GM12878 (cell line): ENCODE data around the gene NT5C2. TPM values are rescaled to one million over a fixed set of nuclear protein-coding genes. Genes with fewer than 3 reads are reported as not detected.

Experiments used
- ATAC-seq: fragments of 200-7000 bp; cut with Tn5 transposase; 3 replicates; pipeline ENCODE4 v1.9.1; 2020; ENCODE audit warnings: mild to moderate bottlenecking, moderate library complexity
- BruUV-seq: library from RNA; stranded (reverse); fragments of 400-500 nt; replicated peaks from 2 replicates; lab custom pipeline; 2021; lab: Mats Ljungman, UMichigan
- CTCF ChIA-PET: fragments of 300-600 bp; sonication (Branson Sonifier 250); formaldehyde crosslinking; extraction: SDS; loops from one replicate; lab custom pipeline; 2021; ENCODE audit warnings: inconsistent platforms; lab: Yijun Ruan, JAX
- POLR2A ChIA-PET: fragments of 350-600 bp; formaldehyde crosslinking; extraction: SDS; loops from one replicate; lab custom pipeline; 2021; ENCODE audit warnings: inconsistent platforms; lab: Charles Lee
- RAD21 ChIA-PET: fragments of 300-600 bp; sonication (Branson Sonifier 250); formaldehyde crosslinking; loops from one replicate; lab custom pipeline; 2023; ENCODE audit warnings: antibody characterized with exemption; ENCODE audit not compliant: unreplicated experiment; lab: Charles Lee
- SMC1A ChIA-PET: fragments of 300-600 bp; sonication (Branson Sonifier 250); formaldehyde crosslinking; loops from one replicate; lab custom pipeline; 2023; ENCODE audit not compliant: unreplicated experiment, uncharacterized antibody; lab: Charles Lee
- DNase-seq: peaks from one replicate; pipeline ENCODE4 v3.0.0-alpha.2; 2011; ENCODE audit warnings: low read depth, low spot score
- FAIRE-seq: peaks from 3 replicates; lab custom pipeline; 2011; peaks lifted over from hg19 to GRCh38; lab: Jason Lieb, UNC
- H2AFZ ChIP-seq: 2 replicates; pipeline ENCODE4 v1.6.0; 2011; ENCODE audit warnings: low read depth, low read length, control low read depth; ENCODE audit not compliant: control insufficient read depth
- H3K27ac ChIP-seq: 2 replicates; pipeline ENCODE4 v1.5.1; 2011; ENCODE audit warnings: control low read depth; ENCODE audit not compliant: control insufficient read depth, insufficient read depth
- H3K27me3 ChIP-seq, 2 experiments: replicated peaks in 1 of 2; 2 replicates each; pipeline versions ENCODE4 v1.6.0 to v1.6.1; 2011; ENCODE audit warnings: low read length in 1 of 2; ENCODE audit not compliant: control insufficient read depth in 2 of 2, insufficient read depth in 2 of 2
- H3K36me3 ChIP-seq, 2 experiments: 2 replicates each; pipeline ENCODE4 v1.5.1; 2011; ENCODE audit warnings: low read length in 1 of 2; ENCODE audit not compliant: control insufficient read depth in 2 of 2, insufficient read depth in 2 of 2
- H3K4me1 ChIP-seq: 2 replicates; pipeline ENCODE4 v1.6.1; 2011; ENCODE audit warnings: mild to moderate bottlenecking, low read length, moderate library complexity, mixed read lengths; ENCODE audit not compliant: control insufficient read depth, insufficient read depth
- H3K4me2 ChIP-seq: 2 replicates; pipeline ENCODE4 v1.6.0; 2011; ENCODE audit warnings: control low read depth; ENCODE audit not compliant: control insufficient read depth, insufficient read depth
- H3K4me3 ChIP-seq: fragments of 200-600 bp; sonication (generic); 2 replicates; pipeline ENCODE4 v1.5.1; 2016
- H3K79me2 ChIP-seq: 2 replicates; pipeline ENCODE4 v1.6.0; 2011; ENCODE audit warnings: low read length; ENCODE audit not compliant: control insufficient read depth, insufficient read depth
- H3K9ac ChIP-seq: 2 replicates; pipeline ENCODE4 v1.8.0; 2011; ENCODE audit warnings: low read length, control low read depth, mixed read lengths; ENCODE audit not compliant: control insufficient read depth, insufficient read depth
- H3K9me3 ChIP-seq: replicated peaks from 3 replicates; pipeline ENCODE4 v1.5.1; 2011; ENCODE audit warnings: mild to moderate bottlenecking, low read length; ENCODE audit not compliant: control insufficient read depth, insufficient read depth
- H4K20me1 ChIP-seq: 2 replicates; pipeline ENCODE4 v1.6.0; 2011; ENCODE audit not compliant: control insufficient read depth, insufficient read depth
- CBFB ChIP-seq: IDR thresholded peaks from 2 replicates; pipeline ENCODE4 v1.6.1; 2016; ENCODE audit warnings: antibody characterized with exemption, low read depth
- FOXK2 ChIP-seq: fragments of 450-650 bp; IDR thresholded peaks from 2 replicates; pipeline ENCODE4 v1.6.1; 2017; ENCODE audit warnings: mild to moderate bottlenecking, moderate library complexity
- KDM1A ChIP-seq: fragments of 200-600 bp; sonication (generic); IDR thresholded peaks from 2 replicates; pipeline ENCODE4 v1.6.1; 2016; ENCODE audit warnings: borderline replicate concordance
- MYC ChIP-seq: IDR thresholded peaks from 2 replicates; pipeline ENCODE4 v1.6.1; 2011; ENCODE audit warnings: mild to moderate bottlenecking, low read length, moderate library complexity, inconsistent platforms; ENCODE audit not compliant: insufficient read depth, insufficient replicate concordance, insufficient read length, severe bottlenecking
- NFIC ChIP-seq: IDR thresholded peaks from 2 replicates; pipeline ENCODE4 v1.6.1; 2012; ENCODE audit warnings: low read depth, mild to moderate bottlenecking, inconsistent platforms, low read length, moderate library complexity
- SREBF2 ChIP-seq: IDR thresholded peaks from 2 replicates; pipeline ENCODE4 v1.6.1; 2012; ENCODE audit warnings: mild to moderate bottlenecking, low read length
- SUPT20H ChIP-seq: IDR thresholded peaks from 2 replicates; pipeline ENCODE4 v1.6.1; 2011; ENCODE audit warnings: low read depth, mild to moderate bottlenecking, low read length, moderate library complexity, borderline replicate concordance; ENCODE audit not compliant: control insufficient read depth
- TAF1 ChIP-seq: IDR thresholded peaks from 2 replicates; pipeline ENCODE4 v1.6.1; 2011; ENCODE audit warnings: mild to moderate bottlenecking, low read depth, low read length, borderline replicate concordance
- WGBS: methylation state at CpG from one replicate; pipeline ENCODE4 v1.1.6; 2016; ENCODE audit warnings: low lambda C conversion rate; ENCODE audit not compliant: insufficient replicate concordance, insufficient coverage; ENCODE audit errors: missing lambda C conversion rate; 5-methylcytosine and 5-hydroxymethylcytosine counted together
- in situ Hi-C: fragments of 300-500 bp; cut with MboI; formaldehyde crosslinking; loops from 9 replicates; pipeline ENCODE4 v1.14.3; 2018; ENCODE audit warnings: mixed read lengths
- intact Hi-C: fragments of 100-400 bp; cut with micrococcal nuclease; formaldehyde crosslinking; loops from one replicate; pipeline ENCODE4 v1.14.2; 2022; ENCODE audit not compliant: unreplicated experiment
- polyA plus RNA-seq, 11 experiments: library from polyadenylated mRNA; depleted of rRNA in 4 of 11; unstranded in 6 of 11; stranded (reverse) in 5 of 11; fragments of >200 nt; fragmentation: Nextera tagmentation in 4 of 11; fragmentation: Illumina TruSeq in 1 of 11; extraction: Ambion mirVana in 4 of 11; extraction: Trizol in 1 of 11; gene quantifications; 1 replicate in 1 of 11; 2 replicates in 10 of 11; pipeline versions ENCODE4 v1.2.1 to v1.2.3, GENCODE V29; 2011 to 2016; ENCODE audit warnings: inconsistent platforms in 2 of 11, missing spikeins in 2 of 11, low read depth in 1 of 11
- total RNA-seq, 4 experiments: library from RNA; depleted of rRNA in 3 of 4; stranded (reverse); fragments of >200 nt in 3 of 4; fragmentation: Illumina TruSeq in 1 of 4; extraction: Trizol in 1 of 4; gene quantifications; 2 replicates each; pipeline versions ENCODE4 v1.2.1 to v1.2.3, GENCODE V29; 2013 to 2021
- TF ChIP-seq, protein P1 (sequence below): fragments of 450-650 bp; IDR thresholded peaks from 2 replicates; pipeline ENCODE4 v1.6.1; 2017; ENCODE audit warnings: borderline replicate concordance

Gene NT5C2
- total and polyA plus RNA-seq, 10 of the 15 experiments (the other 5 are each of a cell fraction or from before 2014, with no cell fraction given), result 15.8 to 70.1 (median 56.0) TPM

DNA sequence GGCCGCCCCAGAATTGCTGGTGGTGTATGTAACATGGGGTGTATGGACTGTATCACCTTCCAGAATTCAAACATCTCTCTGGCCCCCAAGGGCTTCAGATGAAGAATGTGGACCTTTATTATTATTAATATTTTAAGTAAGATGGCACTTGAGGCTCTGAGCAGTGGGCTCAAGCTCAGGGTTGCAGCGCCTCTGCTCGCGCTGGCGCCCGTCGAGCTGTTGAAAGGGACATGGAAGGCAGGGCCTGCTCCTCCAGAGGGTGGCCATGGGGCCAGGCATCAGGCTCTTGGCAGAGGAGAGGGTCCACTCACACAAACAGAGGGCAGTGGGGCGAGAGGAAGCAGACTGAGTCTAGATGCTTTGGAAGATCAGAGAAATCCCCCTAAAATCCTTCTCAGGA lies 120.2 kb downstream of the NT5C2 start:
- in situ Hi-C loops (loop anchor here (10.0 kb wide), 1 partner anchor 172 kb away; the partner anchor contains the start of gene RPEL1), intact Hi-C loops (no loop called here)
- no peak overlapping the region for H3K4me3 ChIP-seq
- CTCF ChIA-PET, result interaction anchor here (0.7 to 12.0 kb wide), 3 partner anchors 157 to 172 kb away, joined by 3 to 174 read pairs (median 4); partner anchors contain the start of gene CNNM2
- H3K4me1 ChIP-seq, result peaks cover 30% of the 10 kb centered on the region
- H3K27ac ChIP-seq, result no peak overlapping the region
- no TSS peak for BruUV-seq
- no peak for ATAC-seq
- H3K9ac ChIP-seq, result no peak overlapping the region
- H3K27me3 ChIP-seq, result no peaks in the 10 kb centered on the region
- H3K4me2 ChIP-seq, result no peak overlapping the region
- RAD21 ChIA-PET, result interaction anchor here (1.0 to 1.2 kb wide), 2 partner anchors 155 to 172 kb away, joined by 4 to 7 read pairs; partner anchors contain the start of gene CNNM2
- WGBS, result 89% methylated on average over 8 of the region's 8 CpGs
- H3K9me3 ChIP-seq, result no peaks in the 10 kb centered on the region
- no peak for DNase-seq
- SMC1A ChIA-PET, result interaction anchor here (2.1 to 8.1 kb wide), 2 partner anchors 154 to 171 kb away, joined by 13 to 164 read pairs; partner anchors contain the start of gene CNNM2
- no peaks in the 10 kb centered on the region for H3K36me3 ChIP-seq
- TF ChIP-seq SUPT20H, result no peak
- no peak for FAIRE-seq
- POLR2A ChIA-PET, result interaction anchor here (0.6 kb wide), 1 partner anchor 114 kb away, joined by 10 read pairs; no protein-coding TSS in a partner anchor
- no peak overlapping the region for H2AFZ ChIP-seq
- no peaks in the 10 kb centered on the region for H3K79me2 ChIP-seq
- H4K20me1 ChIP-seq, result no peaks in the 10 kb centered on the region

- Histone ChIP-seq H2AFZ (no peak overlapping the region), H3K79me2 (no peaks in the 10 kb centered on the region), H3K9me3 (no peaks in the 10 kb centered on the region), H3K9ac (no peak overlapping the region), H4K20me1 (no peaks in the 10 kb centered on the region), H3K36me3 (no peaks in the 10 kb centered on the region), H3K4me2 (no peak overlapping the region), H3K4me1 (peaks cover 35% of the 10 kb centered on the region), H3K4me3 (no peak overlapping the region), H3K27ac (no peak overlapping the region), H3K27me3 (no peaks in the 10 kb centered on the region)
- in situ Hi-C loops (loop anchor here (10.0 kb wide), 1 partner anchor 173 kb away; the partner anchor contains the start of gene RPEL1), intact Hi-C loops (no loop called here)
- CTCF ChIA-PET, result interaction anchor here (0.8 to 12.0 kb wide), 3 partner anchors 150 to 172 kb away, joined by 4 to 174 read pairs (median 4); partner anchors contain the start of gene CNNM2
- FAIRE-seq (no peak), ATAC-seq (no peak), DNase-seq (no peak)
- BruUV-seq, result no TSS peak
- SMC1A ChIA-PET, result interaction anchor here (1.3 to 8.1 kb wide), 4 partner anchors 38 to 172 kb away, joined by 3 to 164 read pairs (median 18); partner anchors contain the start of gene CNNM2
- RAD21 ChIA-PET, result interaction anchor here (1.0 to 1.6 kb wide), 3 partner anchors 154 to 172 kb away, joined by 4 to 7 read pairs (median 4); partner anchors contain the start of gene CNNM2
- WGBS, result 96% methylated on average over 19 of the region's 22 CpGs
- POLR2A ChIA-PET, result interaction anchor here (0.6 kb wide), 1 partner anchor 115 kb away, joined by 10 read pairs; no protein-coding TSS in a partner anchor
- TF ChIP-seq NFIC, result no peak
- no peak for TF ChIP-seq KDM1A
- no peak for TF ChIP-seq FOXK2
- no peak for TF ChIP-seq SREBF2
- TF ChIP-seq, protein P1, sequence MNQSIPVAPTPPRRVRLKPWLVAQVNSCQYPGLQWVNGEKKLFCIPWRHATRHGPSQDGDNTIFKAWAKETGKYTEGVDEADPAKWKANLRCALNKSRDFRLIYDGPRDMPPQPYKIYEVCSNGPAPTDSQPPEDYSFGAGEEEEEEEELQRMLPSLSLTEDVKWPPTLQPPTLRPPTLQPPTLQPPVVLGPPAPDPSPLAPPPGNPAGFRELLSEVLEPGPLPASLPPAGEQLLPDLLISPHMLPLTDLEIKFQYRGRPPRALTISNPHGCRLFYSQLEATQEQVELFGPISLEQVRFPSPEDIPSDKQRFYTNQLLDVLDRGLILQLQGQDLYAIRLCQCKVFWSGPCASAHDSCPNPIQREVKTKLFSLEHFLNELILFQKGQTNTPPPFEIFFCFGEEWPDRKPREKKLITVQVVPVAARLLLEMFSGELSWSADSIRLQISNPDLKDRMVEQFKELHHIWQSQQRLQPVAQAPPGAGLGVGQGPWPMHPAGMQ, result no peak
- no peak for TF ChIP-seq MYC
- no peak for TF ChIP-seq TAF1
- no peak for TF ChIP-seq CBFB
- TF ChIP-seq, all 136 proteins: peak for 0
These were observed 120.8 kb downstream of the NT5C2 start for GRCh38 chr10:103072276-103072675.
